IMR-90 (cell line): Measurements from ENCODE around the gene FBXW7. TPM values are rescaled to one million over a fixed set of nuclear protein-coding genes. Genes with fewer than 3 reads are reported as not detected.

Experiments
- ATAC-seq: fragments of 200-7000 bp; cut with Tn5 transposase; 2 replicates; pipeline ENCODE4 v1.9.1; 2020; ENCODE audit warnings: low read depth, mild to moderate bottlenecking, moderate library complexity
- BruUV-seq: library from RNA; stranded (reverse); fragments of 400-500 nt; replicated peaks from 2 replicates; lab custom pipeline; 2021; lab: Mats Ljungman, UMichigan
- CTCF ChIA-PET: fragments of 300-600 bp; formaldehyde crosslinking; extraction: SDS; loops from one replicate; lab custom pipeline; 2021; ENCODE audit warnings: antibody characterized with exemption; lab: Yijun Ruan, JAX
- POLR2A ChIA-PET: fragments of 300-600 bp; sonication (Branson Sonifier 250); formaldehyde crosslinking; loops from one replicate; lab custom pipeline; 2022; ENCODE audit warnings: antibody characterized with exemption; ENCODE audit not compliant: unreplicated experiment; lab: Charles Lee
- DNase-seq: peaks from one replicate; pipeline ENCODE4 v3.0.0; 2013
- H2AFZ ChIP-seq: replicated peaks from 2 replicates; pipeline ENCODE3; 2013; ENCODE audit warnings: low read length, mild to moderate bottlenecking; ENCODE audit not compliant: poor library complexity
- H2AK5ac ChIP-seq: 2 replicates; pipeline ENCODE4 v1.6.1; 2013; ENCODE audit warnings: low read depth, low read length, inconsistent platforms
- H2AK9ac ChIP-seq: replicated peaks from 2 replicates; pipeline ENCODE3; 2013; ENCODE audit warnings: mild to moderate bottlenecking, low read depth, low read length, moderate library complexity; ENCODE audit not compliant: poor library complexity
- H2BK120ac ChIP-seq: 2 replicates; pipeline ENCODE4 v1.6.1; 2013; ENCODE audit warnings: low read depth, low read length, inconsistent platforms
- H2BK15ac ChIP-seq: 3 replicates; pipeline ENCODE4 v1.6.1; 2013; ENCODE audit warnings: low read depth, low read length, inconsistent platforms
- H2BK20ac ChIP-seq: 2 replicates; pipeline ENCODE4 v1.6.1; 2013; ENCODE audit warnings: low read depth, mild to moderate bottlenecking, inconsistent platforms, low read length, moderate library complexity
- H2BK5ac ChIP-seq: 2 replicates; pipeline ENCODE4 v1.6.1; 2013; ENCODE audit warnings: mild to moderate bottlenecking, low read depth, low read length, inconsistent platforms; ENCODE audit not compliant: poor library complexity, severe bottlenecking
- H3K14ac ChIP-seq: replicated peaks from 2 replicates; pipeline ENCODE4 v1.6.1; 2013; ENCODE audit warnings: low read depth, low read length, inconsistent platforms
- H3K18ac ChIP-seq: 2 replicates; pipeline ENCODE4 v1.6.1; 2013; ENCODE audit warnings: low read depth, low read length, control low read depth
- H3K23ac ChIP-seq: 2 replicates; pipeline ENCODE4 v1.6.1; 2013; ENCODE audit warnings: low read depth, low read length, inconsistent platforms
- H3K27ac ChIP-seq: 2 replicates; pipeline ENCODE4 v1.5.1; 2013; ENCODE audit warnings: mild to moderate bottlenecking, control low read depth, low read length; ENCODE audit not compliant: insufficient read depth
- H3K27me3 ChIP-seq: 2 replicates; pipeline ENCODE4 v1.6.1; 2013; ENCODE audit warnings: low read length; ENCODE audit not compliant: control insufficient read depth, insufficient read depth
- H3K36me3 ChIP-seq: 2 replicates; pipeline ENCODE4 v1.6.1; 2013; ENCODE audit warnings: low read length, mixed read lengths; ENCODE audit not compliant: control insufficient read depth, insufficient read depth
- H3K4ac ChIP-seq: 2 replicates; pipeline ENCODE4 v1.6.1; 2013; ENCODE audit warnings: low read depth, low read length, inconsistent platforms
- H3K4me1 ChIP-seq: 2 replicates; pipeline ENCODE4 v1.6.1; 2013; ENCODE audit warnings: low read length, mixed read lengths; ENCODE audit not compliant: control insufficient read depth, insufficient read depth
- H3K4me2 ChIP-seq: 2 replicates; pipeline ENCODE4 v1.6.1; 2013; ENCODE audit warnings: low read depth, mild to moderate bottlenecking, control low read depth, low read length, moderate library complexity
- H3K4me3 ChIP-seq: 2 replicates; pipeline ENCODE4 v1.5.1; 2013; ENCODE audit warnings: low read depth, mild to moderate bottlenecking, control low read depth, low read length, moderate library complexity; ENCODE audit not compliant: insufficient read depth
- H3K56ac ChIP-seq: 2 replicates; pipeline ENCODE4 v1.6.1; 2013; ENCODE audit warnings: low read length, inconsistent platforms; ENCODE audit not compliant: insufficient read depth; ENCODE audit errors: extremely low read depth
- H3K79me1 ChIP-seq, 2 experiments: 2 replicates each; pipeline ENCODE4 v1.6.1; 2013; ENCODE audit warnings: low read length in 2 of 2, inconsistent platforms in 1 of 2, low read depth in 1 of 2
- H3K9ac ChIP-seq: 2 replicates; pipeline ENCODE4 v1.6.1; 2013; ENCODE audit warnings: low read depth, low read length, control low read depth
- H3K9me1 ChIP-seq: 2 replicates; pipeline ENCODE4 v1.6.1; 2013; ENCODE audit warnings: low read length, inconsistent platforms; ENCODE audit not compliant: insufficient read depth
- H3K9me3 ChIP-seq: 2 replicates; pipeline ENCODE4 v1.6.1; 2013; ENCODE audit warnings: low read length; ENCODE audit not compliant: control insufficient read depth, insufficient read depth
- H4K20me1 ChIP-seq: 2 replicates; pipeline ENCODE4 v1.6.1; 2013; ENCODE audit warnings: low read length, inconsistent platforms; ENCODE audit not compliant: insufficient read depth
- H4K5ac ChIP-seq: 2 replicates; pipeline ENCODE4 v1.6.1; 2013; ENCODE audit warnings: mild to moderate bottlenecking, low read depth, low read length, control low read depth
- H4K8ac ChIP-seq, 2 experiments: 2 replicates each; pipeline ENCODE4 v1.6.1; 2013; ENCODE audit warnings: low read depth in 2 of 2, low read length in 2 of 2, control low read depth in 1 of 2, inconsistent platforms in 1 of 2
- H4K91ac ChIP-seq: 2 replicates; pipeline ENCODE4 v1.6.1; 2013; ENCODE audit warnings: low read depth, low read length, inconsistent platforms; ENCODE audit not compliant: insufficient read depth
- BHLHE40 ChIP-seq: fragments of 150-350 bp; IDR thresholded peaks from 2 replicates; pipeline ENCODE4 v1.6.1; 2016; ENCODE audit warnings: mild to moderate bottlenecking, low read depth, low read length
- CHD1 ChIP-seq: IDR thresholded peaks from 2 replicates; pipeline ENCODE4 v1.6.1; 2012; ENCODE audit warnings: low read depth, low read length, improper control_type of control experiment
- FOS ChIP-seq: fragments of 150-350 bp; IDR thresholded peaks from 2 replicates; pipeline ENCODE4 v1.6.1; 2016; ENCODE audit warnings: low read depth, low read length
- MAFK ChIP-seq: IDR thresholded peaks from 2 replicates; pipeline ENCODE4 v1.6.1; 2012; ENCODE audit warnings: low read depth, low read length, improper control_type of control experiment
- POLR2A ChIP-seq: IDR thresholded peaks from 2 replicates; pipeline ENCODE4 v1.6.1; 2012; ENCODE audit warnings: mild to moderate bottlenecking, low read depth, low read length
- RAD21 ChIP-seq: IDR thresholded peaks from 2 replicates; pipeline ENCODE4 v1.6.1; 2012; ENCODE audit warnings: low read length, improper control_type of control experiment
- WGBS, 2 experiments: methylation state at CpG; one replicate each; pipeline versions ENCODE4 v1.1.5 to v1.1.7; 2013; ENCODE audit warnings: missing lambda C conversion rate in 2 of 2; ENCODE audit not compliant: insufficient read length in 1 of 2; ENCODE audit errors: extremely low coverage in 2 of 2; 5-methylcytosine and 5-hydroxymethylcytosine counted together
- dilution Hi-C: fragments of 300-500 bp; cut with HindIII; formaldehyde crosslinking; loops from one replicate; pipeline ENCODE4 v1.14.3; 2018; ENCODE audit warnings: low sequenced_read_pairs; ENCODE audit not compliant: unreplicated experiment
- in situ Hi-C: fragments of 300-500 bp; cut with MboI; formaldehyde crosslinking; loops from 3 replicates; pipeline ENCODE4 v1.14.3; 2019; ENCODE audit warnings: low sequenced_read_pairs, inconsistent platforms, mixed read lengths
- intact Hi-C: fragments of 100-400 bp; cut with micrococcal nuclease; formaldehyde crosslinking; loops from 2 replicates; pipeline ENCODE4 v1.10.0; 2022
- polyA plus RNA-seq, 3 experiments: library from polyadenylated mRNA; depleted of rRNA; stranded (reverse); fragments of >200 nt; gene quantifications; 2 replicates each; pipeline ENCODE4 v1.2.3, GENCODE V29; 2012; ENCODE audit warnings: low replicate concordance in 1 of 3
- total RNA-seq: library from RNA; depleted of rRNA; stranded (reverse); fragments of >200 nt; gene quantifications from 2 replicates; pipeline ENCODE4 v1.2.3, GENCODE V29; 2012
- TF ChIP-seq, protein P1 (sequence below): fragments of 150-350 bp; IDR thresholded peaks from 2 replicates; pipeline ENCODE4 v1.6.1; 2017; ENCODE audit warnings: mild to moderate bottlenecking, antibody characterized with exemption, low read length, low read depth
- TF ChIP-seq, protein P2 (sequence below): conservative IDR thresholded peaks from 2 replicates; pipeline ENCODE4 v1.5.1; 2012; ENCODE audit warnings: mild to moderate bottlenecking, low read depth, low read length, improper control_type of control experiment

The FBXW7 gene
- total and polyA plus RNA-seq, 2 of the 4 experiments (the other 2 are of a cell fraction) = 7.2 to 27.4 TPM

DNA sequence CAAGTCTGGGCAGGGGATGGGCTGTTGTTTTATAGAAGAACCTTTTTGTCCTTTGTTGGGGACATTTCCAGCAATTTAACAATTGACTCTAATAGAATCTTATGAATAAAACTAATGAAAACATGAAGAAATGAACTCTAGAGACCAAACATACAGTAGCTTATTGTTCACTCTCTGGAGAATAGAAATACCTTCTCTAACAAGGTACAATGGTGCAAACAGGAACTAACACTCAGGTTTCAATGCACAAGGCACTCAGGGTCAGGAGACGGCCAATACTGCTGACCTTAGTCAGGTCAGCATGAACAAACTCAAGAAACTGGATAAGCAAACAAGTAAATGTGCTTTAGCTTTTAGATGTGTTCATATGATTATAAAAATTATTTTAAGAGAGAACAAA is 39.6 kb upstream of the FBXW7 start:
- WGBS, 2 experiments = no CpG with 5 or more reads among the region's 1 CpG
- Histone ChIP-seq H3K27me3 (peaks cover 12% of the 10 kb centered on the region), H4K5ac (no peak overlapping the region), H3K79me1 (no peaks in the 10 kb centered on the region), H3K4ac (no peak overlapping the region), H2BK20ac (no peak overlapping the region), H3K27ac (no peak overlapping the region), H2AFZ (no peak overlapping the region), H2AK5ac (no peak overlapping the region), H3K14ac (no peak overlapping the region), H3K4me2 (no peak overlapping the region), H2AK9ac (no peak overlapping the region), H3K18ac (no peak overlapping the region), H3K4me1 (no peaks in the 10 kb centered on the region), H2BK15ac (no peak overlapping the region), H4K91ac (no peak overlapping the region), H3K9me3 (no peaks in the 10 kb centered on the region), H2BK120ac (no peak overlapping the region), H3K23ac (no peak overlapping the region), H2BK5ac (no peak overlapping the region), H3K36me3 (no peaks in the 10 kb centered on the region), H4K8ac (no peak overlapping the region), H4K20me1 (no peaks in the 10 kb centered on the region), H3K9me1 (no peaks in the 10 kb centered on the region), H3K56ac (no peak overlapping the region), H3K4me3 (no peak overlapping the region), H3K9ac (no peak overlapping the region)
- ChIA-PET CTCF (no interaction called here), POLR2A (no interaction called here)
- dilution Hi-C loops (no loop called here), in situ Hi-C loops (no loop called here), intact Hi-C loops (no loop called here)
- no TSS peak for BruUV-seq
- ATAC-seq = no peak
- TF ChIP-seq, protein P1, sequence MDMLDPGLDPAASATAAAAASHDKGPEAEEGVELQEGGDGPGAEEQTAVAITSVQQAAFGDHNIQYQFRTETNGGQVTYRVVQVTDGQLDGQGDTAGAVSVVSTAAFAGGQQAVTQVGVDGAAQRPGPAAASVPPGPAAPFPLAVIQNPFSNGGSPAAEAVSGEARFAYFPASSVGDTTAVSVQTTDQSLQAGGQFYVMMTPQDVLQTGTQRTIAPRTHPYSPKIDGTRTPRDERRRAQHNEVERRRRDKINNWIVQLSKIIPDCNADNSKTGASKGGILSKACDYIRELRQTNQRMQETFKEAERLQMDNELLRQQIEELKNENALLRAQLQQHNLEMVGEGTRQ = no peak
- no peak for TF ChIP-seq MAFK
- TF ChIP-seq POLR2A = no peak
- TF ChIP-seq FOS = no peak
- no peak for TF ChIP-seq RAD21
- no peak for TF ChIP-seq BHLHE40
- TF ChIP-seq, protein P2, sequence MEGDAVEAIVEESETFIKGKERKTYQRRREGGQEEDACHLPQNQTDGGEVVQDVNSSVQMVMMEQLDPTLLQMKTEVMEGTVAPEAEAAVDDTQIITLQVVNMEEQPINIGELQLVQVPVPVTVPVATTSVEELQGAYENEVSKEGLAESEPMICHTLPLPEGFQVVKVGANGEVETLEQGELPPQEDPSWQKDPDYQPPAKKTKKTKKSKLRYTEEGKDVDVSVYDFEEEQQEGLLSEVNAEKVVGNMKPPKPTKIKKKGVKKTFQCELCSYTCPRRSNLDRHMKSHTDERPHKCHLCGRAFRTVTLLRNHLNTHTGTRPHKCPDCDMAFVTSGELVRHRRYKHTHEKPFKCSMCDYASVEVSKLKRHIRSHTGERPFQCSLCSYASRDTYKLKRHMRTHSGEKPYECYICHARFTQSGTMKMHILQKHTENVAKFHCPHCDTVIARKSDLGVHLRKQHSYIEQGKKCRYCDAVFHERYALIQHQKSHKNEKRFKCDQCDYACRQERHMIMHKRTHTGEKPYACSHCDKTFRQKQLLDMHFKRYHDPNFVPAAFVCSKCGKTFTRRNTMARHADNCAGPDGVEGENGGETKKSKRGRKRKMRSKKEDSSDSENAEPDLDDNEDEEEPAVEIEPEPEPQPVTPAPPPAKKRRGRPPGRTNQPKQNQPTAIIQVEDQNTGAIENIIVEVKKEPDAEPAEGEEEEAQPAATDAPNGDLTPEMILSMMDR = no peak
- no peak for TF ChIP-seq CHD1
- no peak for DNase-seq
